ENCODE results near the gene CNBP. TPM values are rescaled to one million over a fixed set of nuclear protein-coding genes. Genes with fewer than 3 reads are reported as not detected.

Gene CNBP
- total and polyA plus RNA-seq, 9 of the 15 experiments (the other 6 are each of a cell fraction or from before 2014, with no cell fraction given) = 284 to 717 (median 412) TPM

DNA sequence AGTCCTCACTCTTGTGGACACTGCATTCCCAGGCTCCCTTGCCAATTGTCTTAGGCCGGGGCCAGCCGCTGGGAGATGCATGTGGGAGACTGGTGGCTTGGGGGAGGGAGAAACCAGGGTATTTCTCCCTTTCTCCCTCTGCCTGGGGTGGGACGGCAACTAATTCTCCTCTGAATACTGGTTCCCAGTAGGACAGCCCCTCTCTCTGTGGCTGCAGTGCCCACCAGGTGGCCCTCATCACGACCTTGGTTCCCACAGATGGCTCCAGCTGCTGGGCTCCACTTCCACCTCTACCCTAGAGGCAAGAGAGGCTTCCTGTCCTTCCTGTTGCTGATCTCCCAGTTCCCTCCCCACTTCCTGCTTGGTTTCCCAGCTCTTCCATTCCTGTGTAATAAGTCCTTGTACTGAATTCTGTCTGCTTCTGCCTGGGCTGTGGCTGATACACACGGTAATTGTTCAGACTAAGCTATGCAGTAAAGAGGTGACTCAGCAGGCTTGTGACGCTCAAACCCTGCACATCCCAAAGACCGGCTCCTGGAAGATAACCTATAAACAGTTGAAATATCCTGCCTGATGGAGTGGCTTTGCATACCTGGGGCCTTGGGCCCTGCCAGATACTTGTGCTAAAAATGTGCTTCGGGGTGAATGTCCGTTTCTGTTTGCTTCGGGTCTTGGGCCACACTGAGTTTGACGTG, 45.3 kb upstream of the CNBP start:
- ChIA-PET CTCF (ENCODE audit: low intra/inter-chr PET ratio) (interaction anchor here (0.6 kb wide), 1 partner anchor 65 kb away, joined by 3 read pairs; no protein-coding TSS in a partner anchor), POLR2A (interaction anchor here (0.5 to 1.7 kb wide), 9 partner anchors 10 to 67 kb away, joined by 3 to 6 read pairs (median 4); partner anchors contain the start of gene COPG1)
- H3K27me3 ChIP-seq (ENCODE audit: control insufficient read depth in 2 of 2, insufficient read depth in 2 of 2, low read length in 2 of 2) = no peaks in the 10 kb centered on the region
- intact Hi-C loops (cut with micrococcal nuclease) (loop anchor here (5.0 kb wide), 1 partner anchor 47 kb away; the partner anchor contains the start of gene CNBP), in situ Hi-C loops (cut with MboI) (no loop called here)
- FAIRE-seq = peak; percentile 87
- H4K20me1 ChIP-seq (replicated peaks; ENCODE audit: control insufficient read depth, insufficient read depth, low read length) = no peaks in the 10 kb centered on the region
- no peaks in the 10 kb centered on the region for H3K79me2 ChIP-seq (ENCODE audit: control insufficient read depth, insufficient read depth, low read length)
- H3K9ac ChIP-seq (ENCODE audit: insufficient read depth in 1 of 2, low read depth in 2 of 2, low read length in 2 of 2) = peak overlapping the region; percentile 48 to 86
- peak overlapping the region; percentile 66 for H3K4me2 ChIP-seq (ENCODE audit: insufficient read depth, low read length)
- H3K36me3 ChIP-seq (ENCODE audit: control insufficient read depth, insufficient read depth, low read length) = no peaks in the 10 kb centered on the region
- H3K9me1 ChIP-seq (ENCODE audit: control insufficient read depth, insufficient read depth, low read length) = no peaks in the 10 kb centered on the region
- WGBS (ENCODE audit: insufficient coverage, low coverage, missing lambda C conversion rate) = 3% methylated on average over 7 of the region's 11 CpGs
- H3K4me1 ChIP-seq (replicated peaks in 1 of 2; ENCODE audit: control insufficient read depth in 2 of 2, insufficient read depth in 2 of 2, low read length in 2 of 2) = peaks cover 32 to 41% of the 10 kb centered on the region in 2 experiments
- peak overlapping the region; percentile 98 for H2AFZ ChIP-seq (ENCODE audit: low read depth, low read length)
- peak; percentile 29 to 77 (median 47) for DNase-seq (ENCODE audit: extremely low read depth in 1 of 4, low spot score in 3 of 4)
- H3K27ac ChIP-seq (ENCODE audit: extremely low read depth, low read depth, low read length) = peak overlapping the region; percentile 86
- H3K9me3 ChIP-seq (replicated peaks; ENCODE audit: control insufficient read depth, insufficient read depth, low read depth, low read length) = no peaks in the 10 kb centered on the region
- no peak overlapping the region for H3K4me3 ChIP-seq
- ATAC-seq = peak; percentile 82
- BruUV-seq (replicated peaks) = no TSS peak
- no peak for TF ChIP-seq KDM2B (CRISPR knock-in tag; IDR thresholded peaks at IDR 0.05)
- TF ChIP-seq MTA3 (IDR thresholded peaks at IDR 0.05; ENCODE audit: borderline replicate concordance) = peak; percentile 28; the same call in 1 of the 2 replicates
- TF ChIP-seq SMARCC2 (IDR thresholded peaks at IDR 0.05; ENCODE audit: low read depth) = 0 out of 2 replicates have a peak, but pooled peaks have one; percentile 36
- TF ChIP-seq CTBP1 (IDR thresholded peaks at IDR 0.05; ENCODE audit: borderline replicate concordance) = peak; percentile 32; the same call in 1 of the 2 replicates
- TF ChIP-seq EP400 (IDR thresholded peaks at IDR 0.05) = peak; percentile 36; the same call in 1 of the 2 replicates
- TF ChIP-seq, protein P1, sequence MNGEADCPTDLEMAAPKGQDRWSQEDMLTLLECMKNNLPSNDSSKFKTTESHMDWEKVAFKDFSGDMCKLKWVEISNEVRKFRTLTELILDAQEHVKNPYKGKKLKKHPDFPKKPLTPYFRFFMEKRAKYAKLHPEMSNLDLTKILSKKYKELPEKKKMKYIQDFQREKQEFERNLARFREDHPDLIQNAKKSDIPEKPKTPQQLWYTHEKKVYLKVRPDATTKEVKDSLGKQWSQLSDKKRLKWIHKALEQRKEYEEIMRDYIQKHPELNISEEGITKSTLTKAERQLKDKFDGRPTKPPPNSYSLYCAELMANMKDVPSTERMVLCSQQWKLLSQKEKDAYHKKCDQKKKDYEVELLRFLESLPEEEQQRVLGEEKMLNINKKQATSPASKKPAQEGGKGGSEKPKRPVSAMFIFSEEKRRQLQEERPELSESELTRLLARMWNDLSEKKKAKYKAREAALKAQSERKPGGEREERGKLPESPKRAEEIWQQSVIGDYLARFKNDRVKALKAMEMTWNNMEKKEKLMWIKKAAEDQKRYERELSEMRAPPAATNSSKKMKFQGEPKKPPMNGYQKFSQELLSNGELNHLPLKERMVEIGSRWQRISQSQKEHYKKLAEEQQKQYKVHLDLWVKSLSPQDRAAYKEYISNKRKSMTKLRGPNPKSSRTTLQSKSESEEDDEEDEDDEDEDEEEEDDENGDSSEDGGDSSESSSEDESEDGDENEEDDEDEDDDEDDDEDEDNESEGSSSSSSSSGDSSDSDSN (IDR thresholded peaks at IDR 0.05; ENCODE audit: borderline replicate concordance in 1 of 2, low read depth in 2 of 2, low read length in 2 of 2) = 0 out of 4 replicates have a peak, but pooled peaks of 1 of the 2 experiments have one; percentile 52
- TF ChIP-seq, protein P2, sequence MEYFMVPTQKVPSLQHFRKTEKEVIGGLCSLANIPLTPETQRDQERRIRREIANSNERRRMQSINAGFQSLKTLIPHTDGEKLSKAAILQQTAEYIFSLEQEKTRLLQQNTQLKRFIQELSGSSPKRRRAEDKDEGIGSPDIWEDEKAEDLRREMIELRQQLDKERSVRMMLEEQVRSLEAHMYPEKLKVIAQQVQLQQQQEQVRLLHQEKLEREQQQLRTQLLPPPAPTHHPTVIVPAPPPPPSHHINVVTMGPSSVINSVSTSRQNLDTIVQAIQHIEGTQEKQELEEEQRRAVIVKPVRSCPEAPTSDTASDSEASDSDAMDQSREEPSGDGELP (CRISPR knock-in tag; IDR thresholded peaks at IDR 0.05; ENCODE audit: borderline replicate concordance) = peak; percentile 60
- TF ChIP-seq, protein P3, sequence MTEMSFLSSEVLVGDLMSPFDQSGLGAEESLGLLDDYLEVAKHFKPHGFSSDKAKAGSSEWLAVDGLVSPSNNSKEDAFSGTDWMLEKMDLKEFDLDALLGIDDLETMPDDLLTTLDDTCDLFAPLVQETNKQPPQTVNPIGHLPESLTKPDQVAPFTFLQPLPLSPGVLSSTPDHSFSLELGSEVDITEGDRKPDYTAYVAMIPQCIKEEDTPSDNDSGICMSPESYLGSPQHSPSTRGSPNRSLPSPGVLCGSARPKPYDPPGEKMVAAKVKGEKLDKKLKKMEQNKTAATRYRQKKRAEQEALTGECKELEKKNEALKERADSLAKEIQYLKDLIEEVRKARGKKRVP (CRISPR knock-in tag; IDR thresholded peaks at IDR 0.05) = no peak
- TF ChIP-seq ZNF589 (CRISPR knock-in tag; IDR thresholded peaks at IDR 0.05; ENCODE audit: low read depth) = peak; percentile 72
- TF ChIP-seq ZFX (CRISPR knock-in tag; IDR thresholded peaks at IDR 0.05) = peak; percentile 37; the same call in 1 of the 2 replicates
- no peak for TF ChIP-seq HNRNPUL1 (IDR thresholded peaks at IDR 0.05; ENCODE audit: low read length)
- TF ChIP-seq HOXB6 (CRISPR knock-in tag; IDR thresholded peaks at IDR 0.05; ENCODE audit: borderline replicate concordance) = no peak
- peak; percentile 49 for TF ChIP-seq ARID1B (IDR thresholded peaks at IDR 0.05)

Data from K562 (cell line).